HCEC 1CT (cell line): ENCODE data around the gene SMG1.
A peak's percentile ranks its signal among the peaks of the same experiment; 100 is the strongest.
"Not testable (repeated sequence)": the region's sequence is repeated elsewhere in the genome, so short reads cannot be mapped to it uniquely, and the experiment has no call there.

Source experiments
- DNase-seq: peaks from one replicate; pipeline ENCODE4 v3.0.0-alpha.2; 2017

The SMG1 gene

GRCh38 chr16:18932243-18932987, 6.2 kb upstream of the SMG1 start:
- DNase-seq: peak; percentile 31

- no peak for DNase-seq
These were observed 5.5 kb upstream of the SMG1 start for GRCh38 chr16:18931756-18932155.

- not testable (repeated sequence) for DNase-seq
These were observed 3.9 kb upstream of the SMG1 start for GRCh38 chr16:18930095-18930494.

- not testable (repeated sequence) for DNase-seq
These were observed 1.9 kb upstream of the SMG1 start for GRCh38 chr16:18928073-18928472.

- peak; percentile 32 for DNase-seq
These were observed 808 bp downstream of the SMG1 start for GRCh38 chr16:18925215-18925985.

GRCh38 chr16:18923935-18924334, 2.3 kb downstream of the SMG1 start:
- not testable (repeated sequence) for DNase-seq

GRCh38 chr16:18923124-18923523, 3.1 kb downstream of the SMG1 start:
- not testable (repeated sequence) for DNase-seq

GRCh38 chr16:18909585-18909984, 16.6 kb downstream of the SMG1 start:
- not testable (repeated sequence) for DNase-seq

- not testable (repeated sequence) for DNase-seq
These were observed 17.5 kb downstream of the SMG1 start for GRCh38 chr16:18908716-18909115.

- DNase-seq: not testable (repeated sequence)
These were observed 23.4 kb downstream of the SMG1 start for GRCh38 chr16:18902778-18903177.

GRCh38 chr16:18902044-18902443, 24.2 kb downstream of the SMG1 start:
- not testable (repeated sequence) for DNase-seq

- not testable (repeated sequence) for DNase-seq
These were observed 25.0 kb downstream of the SMG1 start for GRCh38 chr16:18901194-18901593.

GRCh38 chr16:18884456-18884855, 41.8 kb downstream of the SMG1 start:
- not testable (repeated sequence) for DNase-seq

GRCh38 chr16:18877734-18878133, 48.5 kb downstream of the SMG1 start:
- not testable (repeated sequence) for DNase-seq

- DNase-seq: not testable (repeated sequence)
These were observed 48.9 kb downstream of the SMG1 start for GRCh38 chr16:18877259-18877658.

GRCh38 chr16:18876301-18876700, 49.9 kb downstream of the SMG1 start:
- not testable (repeated sequence) for DNase-seq

GRCh38 chr16:18869043-18869771, 57.0 kb downstream of the SMG1 start:
- DNase-seq: not testable (repeated sequence)

- DNase-seq: peak; percentile 61
These were observed 59.9 kb downstream of the SMG1 start for GRCh38 chr16:18866277-18866823.

- DNase-seq: not testable (repeated sequence)
These were observed 63.3 kb downstream of the SMG1 start for GRCh38 chr16:18862891-18863290.

- no peak for DNase-seq
These were observed 71.0 kb downstream of the SMG1 start for GRCh38 chr16:18855196-18855595.

GRCh38 chr16:18853694-18854093, 72.5 kb downstream of the SMG1 start:
- DNase-seq: no peak

GRCh38 chr16:18852647-18853046, 73.6 kb downstream of the SMG1 start:
- DNase-seq: no peak

- no peak for DNase-seq
These were observed 79.8 kb downstream of the SMG1 start for GRCh38 chr16:18846416-18846815.
